OCI-LY7 (cell line): ENCODE results near the gene AGAP2.

ENCODE experiments used
- CTCF ChIP-seq: fragments of 200-600 bp; sonication (generic); conservative IDR thresholded peaks from 2 replicates; pipeline ENCODE4 v1.5.1; 2014; ENCODE audit warnings: mild to moderate bottlenecking, antibody characterized with exemption, low read length, moderate library complexity, mixed read lengths
- EZH2phosphoT487 ChIP-seq: fragments of 200-600 bp; sonication (generic); IDR thresholded peaks from 2 replicates; pipeline ENCODE4 v1.6.1; 2018; ENCODE audit warnings: low read depth, borderline replicate concordance, mild to moderate bottlenecking, mixed run types, antibody characterized with exemption, low read length, moderate library complexity, mixed read lengths

GRCh38 chr12:57740656-57741412 is 2.3 kb upstream of the AGAP2 start:
- TF ChIP-seq CTCF (no peak), EZH2phosphoT487 (no peak)
